PFSK-1 (cell line): Measurements from ENCODE around the gene NR2E3.

Experiments used
- POLR2AphosphoS5 ChIP-seq: IDR thresholded peaks from 2 replicates; pipeline ENCODE4 v1.6.1; 2012; ENCODE audit warnings: low read depth, mild to moderate bottlenecking, control low read depth, low read length, moderate library complexity
- REST ChIP-seq, 2 experiments: IDR thresholded peaks; 2 replicates each; pipeline versions ENCODE4 v1.6.1 to v1.8.0; 2011 to 2012; ENCODE audit warnings: low read depth in 2 of 2, low read length in 2 of 2, control low read depth in 1 of 2, inconsistent platforms in 1 of 2, mild to moderate bottlenecking in 1 of 2, moderate library complexity in 1 of 2; ENCODE audit not compliant: insufficient read depth in 1 of 2
- TAF1 ChIP-seq: IDR thresholded peaks from 2 replicates; pipeline ENCODE4 v1.6.1; 2012; ENCODE audit warnings: low read length, control low read depth, borderline replicate concordance; ENCODE audit not compliant: insufficient read depth

GRCh38 chr15:71804226-71804625, 6.1 kb upstream of the NR2E3 start:
- TF ChIP-seq TAF1 (no peak), REST (IDR thresholded peaks at IDR 0.05; ENCODE audit: insufficient read depth in 1 of 2, low read depth in 2 of 2, low read length in 2 of 2) (no peak), POLR2AphosphoS5 (no peak)
